ENCODE results near the gene NBPF11.
"Not testable (repeated sequence)": the region's sequence is repeated elsewhere in the genome, so short reads cannot be mapped to it uniquely, and the experiment has no call there.

Gene NBPF11

DNA sequence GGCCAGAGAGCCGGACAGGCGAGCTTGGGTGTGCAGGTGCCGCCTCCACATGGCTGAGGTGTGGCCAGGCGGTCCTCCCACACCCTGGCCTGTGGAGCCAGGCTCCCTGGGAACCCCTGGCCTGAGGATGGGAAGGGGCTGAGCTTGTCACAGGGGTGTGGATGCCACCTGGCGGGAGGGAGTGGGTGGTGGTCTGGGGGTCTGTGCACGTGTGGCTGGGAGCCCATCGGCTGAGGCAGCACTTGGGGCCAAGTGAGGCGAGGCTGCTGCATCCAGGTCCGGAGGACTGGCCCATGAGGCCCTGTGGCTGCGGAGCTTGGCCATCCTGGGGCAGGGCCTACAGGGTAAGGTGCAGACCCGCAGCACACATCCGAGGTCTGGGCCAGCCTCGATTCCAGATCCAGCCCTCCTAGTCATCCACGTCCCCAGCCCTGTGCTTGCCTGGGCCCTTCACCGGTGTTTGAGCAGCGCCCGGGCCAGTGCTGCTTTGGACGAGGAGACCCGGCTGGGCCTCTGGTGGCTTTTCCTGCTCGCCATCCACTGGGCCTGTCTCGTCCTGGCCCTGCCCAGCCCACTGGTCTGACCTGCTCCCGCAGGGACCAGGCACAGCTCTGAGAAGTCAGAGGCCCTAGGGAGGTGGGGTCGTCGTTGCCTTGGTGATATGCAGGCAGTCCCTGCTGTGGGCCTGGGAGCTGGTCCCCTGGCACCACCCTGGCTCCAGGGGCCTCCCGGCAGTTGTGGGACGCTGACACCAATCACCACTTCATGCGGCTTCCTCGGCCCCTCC lies 4.8 kb downstream of the NBPF11 start:
- CTCF ChIA-PET; POLR2A ChIA-PET (ENCODE audit: low non-redundant PET); DNase-seq (ENCODE audit: low spot score); H3K27ac ChIP-seq: not testable (repeated sequence)

DNA sequence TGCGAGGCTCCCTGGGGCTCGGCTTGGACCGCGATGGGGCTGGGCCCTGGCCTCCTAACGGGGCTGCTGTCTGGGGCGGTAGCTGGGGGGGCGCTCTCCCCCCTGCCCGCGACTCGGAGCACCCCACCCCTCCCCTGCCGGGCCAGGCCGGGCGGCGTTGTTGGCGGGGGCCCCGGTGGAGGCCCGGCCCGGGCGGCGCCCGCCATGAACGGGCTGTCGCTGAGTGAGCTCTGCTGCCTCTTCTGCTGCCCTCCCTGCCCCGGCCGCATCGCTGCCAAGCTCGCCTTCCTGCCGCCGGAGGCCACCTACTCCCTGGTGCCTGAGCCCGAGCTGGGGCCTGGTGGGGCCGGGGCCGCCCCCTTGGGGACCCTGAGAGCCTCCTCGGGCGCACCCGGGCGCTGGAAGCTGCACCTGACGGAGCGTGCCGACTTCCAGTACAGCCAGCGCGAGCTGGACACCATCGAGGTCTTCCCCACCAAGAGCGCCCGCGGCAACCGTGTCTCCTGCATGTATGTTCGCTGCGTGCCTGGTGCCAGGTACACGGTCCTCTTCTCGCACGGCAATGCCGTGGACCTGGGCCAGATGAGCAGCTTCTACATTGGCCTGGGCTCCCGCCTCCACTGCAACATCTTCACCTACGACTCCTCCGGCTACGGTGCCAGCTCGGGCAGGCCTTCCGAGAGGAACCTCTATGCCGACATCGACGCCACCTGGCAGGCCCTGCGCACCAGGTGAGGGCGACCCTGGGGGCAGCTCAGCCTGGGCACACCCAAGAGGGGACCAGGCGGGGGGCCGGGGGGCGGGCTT lies 5.7 kb downstream of the NBPF11 start:
- CTCF ChIA-PET; POLR2A ChIA-PET (ENCODE audit: low non-redundant PET); H3K27ac ChIP-seq; DNase-seq (ENCODE audit: low spot score): not testable (repeated sequence)

DNA sequence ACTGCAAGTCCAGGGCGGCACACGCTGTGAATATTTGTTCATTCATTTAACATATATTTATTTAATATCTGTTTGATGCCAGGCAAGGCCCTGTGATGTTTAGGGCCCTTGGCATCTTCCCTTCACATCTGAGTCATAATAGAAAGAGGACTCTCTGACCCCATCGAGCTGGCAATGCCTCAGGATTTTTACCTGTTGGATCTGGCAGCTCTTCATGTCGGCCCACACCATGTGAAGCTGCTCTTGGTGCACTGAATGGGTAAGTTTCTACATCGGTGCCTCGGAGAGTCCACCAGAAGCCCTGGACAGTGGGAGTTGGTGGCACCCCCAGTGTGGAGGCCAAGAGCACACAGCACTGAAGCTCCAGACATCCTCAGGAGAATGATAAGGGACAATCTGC lies 8.9 kb downstream of the NBPF11 start:
- POLR2A ChIA-PET (ENCODE audit: low non-redundant PET); DNase-seq (ENCODE audit: low spot score); H3K27ac ChIP-seq; CTCF ChIA-PET: not testable (repeated sequence)

DNA sequence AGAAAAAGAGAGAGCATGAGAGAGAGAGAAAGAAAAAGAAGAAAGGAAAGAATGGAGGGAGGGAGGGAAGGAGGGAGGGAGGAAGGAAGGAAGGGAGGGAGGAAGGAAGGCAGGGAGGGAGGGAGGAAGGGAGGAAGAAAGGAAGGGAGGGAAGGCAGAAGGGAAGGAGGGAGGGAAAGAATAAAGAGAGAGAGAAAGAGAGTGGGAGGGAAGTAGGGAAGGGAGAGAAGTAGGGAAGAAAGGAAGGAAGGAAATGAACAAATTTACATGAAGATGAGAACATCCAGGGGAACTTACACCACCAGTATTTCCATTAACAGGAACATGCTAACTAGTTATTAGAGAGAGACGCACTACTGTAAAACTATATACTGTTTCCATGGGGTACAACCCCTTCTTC lies 10.1 kb downstream of the NBPF11 start:
- H3K27ac ChIP-seq; POLR2A ChIA-PET (ENCODE audit: low non-redundant PET); DNase-seq (ENCODE audit: low spot score); CTCF ChIA-PET: not testable (repeated sequence)

DNA sequence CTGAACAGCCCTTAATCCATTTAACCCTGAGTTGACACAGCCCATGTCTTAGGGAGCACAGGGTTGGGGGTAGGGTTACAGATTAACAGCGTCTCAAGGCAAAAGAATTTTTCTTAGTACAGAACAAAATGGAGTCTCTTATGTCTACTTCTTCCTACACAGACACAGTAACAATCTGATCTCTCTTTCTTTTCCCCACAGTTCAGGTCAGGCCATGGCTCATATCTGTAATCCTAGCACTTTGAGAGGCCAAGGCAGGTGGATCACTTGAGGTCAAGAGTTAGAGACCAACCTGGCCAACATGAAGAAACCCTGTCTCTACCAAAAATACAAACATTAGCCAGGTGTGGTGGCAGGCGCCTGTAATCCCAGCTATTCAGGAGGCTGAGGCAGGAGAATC lies 13.5 kb downstream of the NBPF11 start:
- H3K27ac ChIP-seq; CTCF ChIA-PET; POLR2A ChIA-PET (ENCODE audit: low non-redundant PET); DNase-seq (ENCODE audit: low spot score): not testable (repeated sequence)

DNA sequence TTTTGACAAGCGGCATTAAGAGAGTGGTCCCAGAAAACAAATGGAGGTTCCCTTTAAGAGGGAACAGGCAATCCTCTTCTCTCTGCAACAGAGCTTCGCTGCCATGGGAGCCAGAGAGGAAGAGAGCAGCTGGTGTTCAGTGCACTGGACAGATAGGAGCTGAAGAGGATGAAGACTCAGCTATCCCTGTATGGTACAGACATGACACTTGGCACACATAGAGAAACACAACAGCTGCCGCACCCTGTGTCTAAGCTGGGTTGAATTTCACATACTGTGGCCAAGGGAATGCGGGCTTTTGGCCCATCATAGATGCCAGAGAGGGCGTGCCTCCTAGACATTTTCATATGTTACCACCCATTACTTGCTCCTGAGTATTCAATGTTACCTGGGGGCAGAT lies 29.7 kb downstream of the NBPF11 start:
- CTCF ChIA-PET; POLR2A ChIA-PET (ENCODE audit: low non-redundant PET); DNase-seq (ENCODE audit: low spot score); H3K27ac ChIP-seq: not testable (repeated sequence)

DNA sequence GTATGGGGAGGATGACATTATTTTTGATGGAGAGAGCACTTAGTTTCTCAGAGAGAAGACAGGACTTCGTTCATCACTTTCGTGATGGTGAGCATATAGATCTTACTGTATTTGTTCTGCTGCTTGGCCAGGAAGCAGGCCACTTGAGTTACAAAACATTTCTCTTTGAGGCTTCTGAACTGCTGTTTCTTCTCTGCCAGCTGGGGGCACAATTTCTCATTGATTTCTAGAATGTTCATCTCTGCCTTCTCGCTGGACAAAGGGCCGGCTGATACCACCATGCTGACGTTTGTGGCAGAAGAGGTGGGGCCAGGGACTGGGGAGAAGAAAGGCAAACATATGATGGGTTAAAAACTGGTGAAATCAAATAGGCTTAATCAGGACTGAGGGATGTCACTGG lies 31.7 kb downstream of the NBPF11 start:
- DNase-seq (ENCODE audit: low spot score); POLR2A ChIA-PET (ENCODE audit: low non-redundant PET); CTCF ChIA-PET; H3K27ac ChIP-seq: not testable (repeated sequence)

DNA sequence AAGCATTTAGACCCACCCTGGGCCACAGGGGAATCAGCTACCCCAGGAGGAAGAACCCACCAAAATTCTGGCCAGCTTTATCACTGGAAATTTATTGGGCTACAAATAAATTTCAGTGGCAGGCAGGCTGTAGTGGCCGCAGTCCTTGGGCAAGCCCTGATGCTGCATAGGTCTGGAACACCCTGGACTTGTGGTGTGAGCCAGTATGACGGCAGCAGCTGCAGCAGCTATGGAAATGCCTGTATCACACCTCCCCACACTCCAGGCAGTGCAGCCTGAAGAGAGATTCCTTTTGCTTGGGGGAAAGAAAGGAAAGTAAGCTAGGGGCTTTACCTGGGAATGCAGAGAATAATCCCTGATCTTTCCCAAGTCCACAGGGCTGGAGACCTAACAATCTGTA lies 56.3 kb downstream of the NBPF11 start:
- POLR2A ChIA-PET (ENCODE audit: low non-redundant PET); H3K27ac ChIP-seq; DNase-seq (ENCODE audit: low spot score); CTCF ChIA-PET: not testable (repeated sequence)

DNA sequence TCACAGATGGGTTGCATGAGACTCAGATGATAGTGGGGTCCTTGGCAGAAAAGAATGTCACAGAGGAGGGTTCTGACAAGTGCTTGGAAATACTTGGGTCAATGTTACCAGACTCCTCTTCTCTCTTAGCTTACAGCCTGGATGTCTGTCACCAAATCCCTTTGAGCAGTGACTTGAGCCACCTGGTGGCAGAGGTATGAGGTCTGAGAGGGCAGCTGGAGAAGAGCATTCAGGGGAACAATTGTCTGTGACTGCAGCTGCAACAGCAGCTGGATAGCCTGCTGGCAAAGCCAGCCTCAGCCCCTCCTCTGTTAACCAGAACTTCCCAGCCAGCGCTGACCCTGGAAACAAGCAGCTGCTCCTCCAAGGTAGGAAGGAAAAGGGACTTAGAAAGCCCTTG lies 65.9 kb downstream of the NBPF11 start:
- CTCF ChIA-PET; H3K27ac ChIP-seq; POLR2A ChIA-PET (ENCODE audit: low non-redundant PET); DNase-seq (ENCODE audit: low spot score): not testable (repeated sequence)

DNA sequence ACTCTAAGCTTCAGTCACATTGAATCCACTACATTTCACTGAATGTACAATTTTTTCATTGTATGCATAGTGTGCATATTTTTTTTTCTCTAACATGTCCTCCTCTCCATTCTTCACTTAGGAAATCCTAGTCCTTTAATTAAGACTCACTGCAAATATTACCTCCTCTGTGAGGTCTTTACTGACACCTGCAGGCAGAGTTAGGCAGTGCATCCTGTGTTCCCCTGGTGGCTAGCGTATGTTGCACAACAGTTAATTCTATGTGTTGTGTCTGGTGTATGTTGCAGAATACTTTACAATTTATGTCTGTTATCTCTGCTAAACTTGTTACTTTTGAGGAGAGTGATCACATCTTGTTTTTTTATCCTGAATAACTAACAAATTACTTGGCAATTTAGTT lies 70.9 kb downstream of the NBPF11 start:
- DNase-seq (ENCODE audit: low spot score); H3K27ac ChIP-seq; POLR2A ChIA-PET (ENCODE audit: low non-redundant PET); CTCF ChIA-PET: not testable (repeated sequence)

DNA sequence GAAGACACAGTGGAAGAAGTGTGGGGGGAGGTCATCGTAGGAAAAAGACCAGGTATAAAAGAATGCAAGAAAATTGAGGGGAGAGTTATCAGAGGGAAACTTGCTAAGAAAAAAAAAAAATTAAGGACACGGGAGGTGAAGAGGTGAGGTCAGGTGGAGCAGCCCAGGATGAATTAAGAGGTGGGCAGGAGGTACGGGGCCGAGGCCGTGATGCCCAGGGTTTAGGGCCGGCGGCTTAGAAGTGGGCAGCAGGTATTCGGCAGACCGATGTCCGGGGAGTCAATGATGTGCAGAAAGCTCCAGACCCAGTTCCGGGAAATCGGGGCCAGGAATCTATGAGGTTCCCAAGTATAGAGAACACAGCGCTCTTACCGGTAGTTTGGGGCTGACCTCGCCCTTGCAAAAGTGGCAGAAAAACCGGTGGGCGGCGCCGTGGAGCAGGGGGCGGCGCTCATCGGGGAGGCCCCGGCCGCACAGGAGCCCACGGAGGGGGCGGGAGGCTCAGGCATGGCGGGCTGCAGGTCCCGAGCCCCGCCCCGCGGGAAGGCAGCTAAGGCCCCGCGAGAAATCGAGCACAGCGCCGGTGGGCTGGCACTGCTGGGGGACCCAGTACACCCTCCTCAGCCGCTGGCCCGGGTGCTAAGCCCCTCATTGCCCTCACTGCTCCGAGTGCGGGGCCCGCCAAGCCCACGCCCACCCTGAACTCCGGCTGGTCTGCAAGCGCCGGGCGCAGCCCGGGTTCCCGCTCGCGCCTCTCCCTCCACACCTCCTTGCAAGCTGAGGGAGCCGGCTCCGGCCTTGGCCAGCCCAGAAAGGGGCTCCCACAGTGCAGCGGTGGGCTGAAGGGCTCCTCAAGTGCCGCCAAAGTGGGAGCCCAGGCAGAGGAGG lies 73.2 kb downstream of the NBPF11 start:
- POLR2A ChIA-PET (ENCODE audit: low non-redundant PET); DNase-seq (ENCODE audit: low spot score); CTCF ChIA-PET; H3K27ac ChIP-seq: not testable (repeated sequence)

DNA sequence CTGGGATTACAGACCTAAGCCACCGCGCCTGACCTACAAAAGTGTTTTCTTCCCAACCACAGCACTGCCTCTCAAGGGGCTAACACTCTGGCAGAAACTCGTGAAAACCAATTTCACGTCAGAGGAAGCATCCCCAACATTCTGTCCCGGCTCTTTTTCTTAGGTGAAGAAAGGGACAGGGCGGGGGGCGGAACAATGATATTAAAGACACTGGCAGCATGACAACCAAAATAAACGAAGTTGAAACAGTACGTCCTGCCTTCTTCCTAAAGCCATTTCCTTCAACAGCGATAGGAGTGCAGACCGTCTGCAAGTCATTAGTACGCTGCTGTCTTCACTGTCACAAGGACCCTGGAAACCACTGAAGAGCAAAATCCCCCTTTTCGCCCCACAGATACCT lies 74.0 kb downstream of the NBPF11 start:
- H3K27ac ChIP-seq; CTCF ChIA-PET; POLR2A ChIA-PET (ENCODE audit: low non-redundant PET); DNase-seq (ENCODE audit: low spot score): not testable (repeated sequence)

DNA sequence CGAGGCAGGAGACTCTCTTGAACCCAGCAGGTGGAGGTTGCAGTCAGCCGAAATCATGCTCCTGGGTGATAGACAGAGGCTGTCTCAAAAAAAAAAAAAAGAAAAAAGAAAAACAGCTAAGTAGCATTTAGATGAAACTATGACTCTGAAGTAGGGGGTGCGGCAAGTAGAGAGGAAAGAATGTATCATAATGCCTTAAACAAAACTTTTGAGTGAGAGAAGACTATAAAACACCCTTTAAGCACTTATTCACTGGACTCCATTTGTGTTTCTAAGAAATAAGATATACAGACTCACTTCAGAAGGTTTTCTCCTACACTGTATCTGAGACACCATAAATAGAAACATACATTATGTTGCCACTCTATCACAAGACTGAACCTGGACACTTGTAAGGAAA lies 74.6 kb downstream of the NBPF11 start:
- H3K27ac ChIP-seq; POLR2A ChIA-PET (ENCODE audit: low non-redundant PET); CTCF ChIA-PET; DNase-seq (ENCODE audit: low spot score): not testable (repeated sequence)

DNA sequence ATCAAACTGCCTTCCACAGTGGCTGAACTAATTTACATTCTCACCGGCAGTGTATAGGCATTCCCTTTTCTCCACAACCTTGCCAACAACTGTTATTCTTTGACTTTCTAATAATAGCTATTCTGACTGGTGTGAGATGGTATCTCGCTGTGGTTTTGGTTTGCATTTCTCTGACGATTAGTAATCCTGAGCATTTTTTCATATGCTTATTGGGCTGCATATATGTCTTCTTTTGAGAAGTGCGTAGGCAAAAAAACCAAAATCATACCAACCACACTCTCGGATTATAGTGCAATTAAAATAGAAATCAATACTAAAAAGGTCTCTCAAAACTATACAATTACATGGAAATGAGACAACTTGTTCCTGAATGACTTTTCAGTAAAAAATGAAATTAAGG lies 78.7 kb downstream of the NBPF11 start:
- CTCF ChIA-PET; H3K27ac ChIP-seq; DNase-seq (ENCODE audit: low spot score); POLR2A ChIA-PET (ENCODE audit: low non-redundant PET): not testable (repeated sequence)

DNA sequence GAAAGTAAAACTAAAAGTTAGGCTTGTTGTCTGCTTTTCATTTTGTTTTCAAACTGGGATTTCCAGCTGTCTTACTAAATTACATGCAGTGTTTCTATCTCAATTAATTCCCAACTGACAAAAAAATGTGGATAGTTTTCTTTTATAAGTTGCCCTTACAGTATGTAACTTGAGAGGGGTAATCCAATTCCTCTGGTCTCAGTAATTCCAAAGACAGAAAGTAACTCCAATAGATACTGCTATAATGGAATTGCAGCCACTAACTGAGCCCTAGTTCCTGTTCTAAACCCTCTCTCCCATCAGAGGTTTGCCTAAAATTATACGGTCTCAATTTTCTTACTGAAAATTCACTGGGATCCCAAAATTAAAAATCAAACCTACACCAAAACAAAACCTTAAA lies 83.5 kb downstream of the NBPF11 start:
- POLR2A ChIA-PET (ENCODE audit: low non-redundant PET); H3K27ac ChIP-seq; DNase-seq (ENCODE audit: low spot score); CTCF ChIA-PET: not testable (repeated sequence)

DNA sequence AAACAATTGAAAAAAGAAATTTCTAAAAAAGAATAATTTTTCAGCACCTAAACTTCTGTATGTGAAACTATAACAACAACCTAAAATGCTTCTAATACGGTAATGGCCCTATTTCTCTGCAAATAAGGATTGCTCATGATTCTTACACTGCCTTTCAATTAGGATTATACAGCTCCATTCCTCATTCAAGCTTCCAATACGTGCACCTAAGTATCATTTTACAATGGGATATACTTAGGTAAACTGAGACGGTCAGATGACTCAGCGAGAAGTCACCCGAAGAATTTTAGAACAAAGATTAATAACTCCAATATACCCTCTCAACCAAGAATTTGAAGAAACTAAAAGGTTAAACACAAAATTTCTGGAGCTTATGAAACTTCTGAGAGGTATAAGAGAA lies 83.9 kb downstream of the NBPF11 start:
- H3K27ac ChIP-seq; CTCF ChIA-PET; POLR2A ChIA-PET (ENCODE audit: low non-redundant PET); DNase-seq (ENCODE audit: low spot score): not testable (repeated sequence)

DNA sequence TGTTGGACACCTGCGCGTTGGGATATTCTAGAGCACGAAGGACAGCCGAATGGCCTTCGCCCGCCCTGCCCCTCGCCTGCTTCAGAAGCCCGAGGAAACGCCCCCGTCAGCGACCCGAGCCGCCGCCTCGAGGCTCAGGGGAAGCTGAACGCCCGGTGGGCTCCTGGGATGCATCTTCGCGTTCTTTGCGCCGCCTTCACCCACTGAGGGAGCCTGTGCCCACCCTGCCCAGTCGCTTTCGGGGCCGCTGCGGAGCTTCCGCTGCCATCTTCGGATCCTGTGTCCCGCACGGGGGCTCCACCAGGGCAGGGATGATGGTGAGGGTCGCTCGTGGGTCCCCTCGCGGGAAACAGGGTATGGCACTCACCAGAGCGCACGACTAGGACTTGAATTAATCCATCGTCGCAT lies 91.8 kb downstream of the NBPF11 start:
- CTCF ChIA-PET; H3K27ac ChIP-seq; POLR2A ChIA-PET (ENCODE audit: low non-redundant PET); DNase-seq (ENCODE audit: low spot score): not testable (repeated sequence)
